Gastrocnemius medialis (tissue), 4 donors: ENCODE results near the gene ATG9A. TPM values are rescaled to one million over a fixed set of nuclear protein-coding genes. Genes with fewer than 3 reads are reported as not detected.
A peak's percentile ranks its signal among the peaks of the same experiment; 100 is the strongest.

Experiments
- ATAC-seq, 2 donors: fragments of 150-250 bp; one replicate each; pipeline ENCODE4 v1.9.1; 2016
- DNase-seq, 2 donors: peaks; one replicate each; pipeline ENCODE4 v3.0.0-alpha.2; 2019
- H3K27ac ChIP-seq, 4 donors: fragments of 200-600 bp; sonication (generic); 1 replicate in 1 of 4; 2 replicates in 3 of 4; pipeline ENCODE4 v1.5.1; 2016 to 2018; ENCODE audit warnings: mild to moderate bottlenecking in 2 of 4, moderate library complexity in 1 of 4
- H3K27me3 ChIP-seq, 3 donors: fragments of 200-600 bp; sonication (generic) in 2 of 3; 1 replicate in 1 of 3; 2 replicates in 2 of 3; pipeline versions ENCODE4 v1.5.1 to v1.6.0; 2016 to 2019; ENCODE audit warnings: mild to moderate bottlenecking in 1 of 3, moderate library complexity in 1 of 3
- H3K36me3 ChIP-seq, 2 donors: fragments of 200-600 bp; sonication (generic) in 1 of 2; one replicate each; pipeline ENCODE4 v1.5.1; 2017 to 2018
- H3K4me1 ChIP-seq, 2 donors: fragments of 200-600 bp; sonication (generic) in 1 of 2; one replicate each; pipeline ENCODE4 v1.5.1; 2016 to 2017; ENCODE audit warnings: mild to moderate bottlenecking in 2 of 2
- H3K4me3 ChIP-seq, 4 donors: fragments of 200-600 bp; sonication (generic) in 3 of 4; 1 replicate in 1 of 4; 2 replicates in 3 of 4; pipeline ENCODE4 v1.5.1; 2016 to 2019; ENCODE audit warnings: mild to moderate bottlenecking in 2 of 4
- H3K9me3 ChIP-seq, 3 donors: fragments of 200-600 bp; sonication (generic) in 2 of 3; 1 replicate in 1 of 3; 2 replicates in 2 of 3; pipeline ENCODE4 v1.5.1; 2016 to 2019
- POLR2A ChIP-seq, 2 donors: fragments of 450-650 bp; IDR thresholded peaks; one replicate each; pipeline ENCODE4 v1.6.1; 2017; ENCODE audit warnings: antibody characterized with exemption in 2 of 2, mild to moderate bottlenecking in 2 of 2, moderate library complexity in 2 of 2
- in situ Hi-C, 4 donors: fragments of 200-750 bp; cut with MboI; loops; one replicate each; pipeline versions ENCODE4 v1.15.0 to v1.8.0; 2017; ENCODE audit warnings: low sequenced_read_pairs in 4 of 4
- intact Hi-C: fragments of 100-400 bp; cut with DNase I; formaldehyde crosslinking; loops from one replicate; pipeline ENCODE4 v1.15.1; 2023; ENCODE audit warnings: low total_unique reads
- total RNA-seq, 4 donors: library from RNA; depleted of rRNA; stranded (reverse); fragments of >200 nt; gene quantifications; one replicate each; pipeline versions ENCODE4 v1.1.0 to v1.2.3, GENCODE V29; 2016
- TF ChIP-seq, protein P1 (sequence below), 5 experiments: fragments of 450-650 bp in 3 of 5; fragments of 200-600 bp in 2 of 5; sonication (generic) in 2 of 5; IDR thresholded peaks in 4 of 5; conservative IDR thresholded peaks in 1 of 5; 1 replicate in 4 of 5; 2 replicates in 1 of 5; pipeline ENCODE4 v1.5.1; 2016 to 2019; ENCODE audit warnings: antibody characterized with exemption in 5 of 5, mild to moderate bottlenecking in 3 of 5, moderate library complexity in 3 of 5

Gene ATG9A
- total RNA-seq, 4 donors from 2014 or later, result 111 to 208 (median 176) TPM

DNA sequence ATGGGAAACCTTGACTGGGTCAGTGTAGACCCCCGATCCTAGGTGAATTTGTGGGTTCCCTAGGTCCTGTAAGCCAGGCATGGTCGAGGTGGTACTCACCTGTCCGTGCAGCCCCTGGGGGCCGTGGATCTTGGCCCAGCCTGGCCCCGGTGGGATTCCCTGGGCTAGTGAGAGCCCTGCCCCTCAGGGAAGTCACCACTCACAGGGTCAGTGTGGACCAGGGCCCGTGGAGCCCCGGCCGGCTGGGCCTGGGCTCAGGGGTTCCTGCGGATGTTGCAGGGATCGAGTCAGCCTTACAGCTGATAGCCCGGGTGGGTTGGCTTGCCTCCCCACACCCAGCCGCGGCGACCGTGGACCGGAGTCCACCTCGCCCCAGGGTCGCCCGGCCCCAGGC, 528 bp downstream of the ATG9A start:
- no peaks in the 10 kb centered on the region for H3K9me3 ChIP-seq
- DNase-seq (peak in 1 of 2 donors; percentile 49), ATAC-seq (peak in 1 of 2 donors; percentile 12)
- in situ Hi-C loops (no loop called here), intact Hi-C loops (loop anchor here (1.0 to 5.0 kb wide), 7 partner anchors 10 to 268 kb away; partner anchors contain the start of genes DNAJB2, GLB1L, GMPPA and NHEJ1)
- TF ChIP-seq, protein P1, sequence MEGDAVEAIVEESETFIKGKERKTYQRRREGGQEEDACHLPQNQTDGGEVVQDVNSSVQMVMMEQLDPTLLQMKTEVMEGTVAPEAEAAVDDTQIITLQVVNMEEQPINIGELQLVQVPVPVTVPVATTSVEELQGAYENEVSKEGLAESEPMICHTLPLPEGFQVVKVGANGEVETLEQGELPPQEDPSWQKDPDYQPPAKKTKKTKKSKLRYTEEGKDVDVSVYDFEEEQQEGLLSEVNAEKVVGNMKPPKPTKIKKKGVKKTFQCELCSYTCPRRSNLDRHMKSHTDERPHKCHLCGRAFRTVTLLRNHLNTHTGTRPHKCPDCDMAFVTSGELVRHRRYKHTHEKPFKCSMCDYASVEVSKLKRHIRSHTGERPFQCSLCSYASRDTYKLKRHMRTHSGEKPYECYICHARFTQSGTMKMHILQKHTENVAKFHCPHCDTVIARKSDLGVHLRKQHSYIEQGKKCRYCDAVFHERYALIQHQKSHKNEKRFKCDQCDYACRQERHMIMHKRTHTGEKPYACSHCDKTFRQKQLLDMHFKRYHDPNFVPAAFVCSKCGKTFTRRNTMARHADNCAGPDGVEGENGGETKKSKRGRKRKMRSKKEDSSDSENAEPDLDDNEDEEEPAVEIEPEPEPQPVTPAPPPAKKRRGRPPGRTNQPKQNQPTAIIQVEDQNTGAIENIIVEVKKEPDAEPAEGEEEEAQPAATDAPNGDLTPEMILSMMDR (IDR thresholded peaks at IDR 0.05 in 4 of 5, conservative IDR thresholded peaks at IDR 0.05 in 1 of 5), result no peak
- TF ChIP-seq POLR2A (IDR thresholded peaks at IDR 0.05), result no peak
- H3K27ac ChIP-seq, result peak overlapping the region; percentile 85 to 99 (median 90)
- H3K27me3 ChIP-seq, result no peaks in the 10 kb centered on the region
- peaks cover 4 to 59% of the 10 kb centered on the region in 2 donors for H3K36me3 ChIP-seq
- H3K4me1 ChIP-seq, result peaks cover 22 to 27% of the 10 kb centered on the region in 2 donors
- H3K4me3 ChIP-seq, result peak overlapping the region; percentile 73 to 95 (median 90)

DNA sequence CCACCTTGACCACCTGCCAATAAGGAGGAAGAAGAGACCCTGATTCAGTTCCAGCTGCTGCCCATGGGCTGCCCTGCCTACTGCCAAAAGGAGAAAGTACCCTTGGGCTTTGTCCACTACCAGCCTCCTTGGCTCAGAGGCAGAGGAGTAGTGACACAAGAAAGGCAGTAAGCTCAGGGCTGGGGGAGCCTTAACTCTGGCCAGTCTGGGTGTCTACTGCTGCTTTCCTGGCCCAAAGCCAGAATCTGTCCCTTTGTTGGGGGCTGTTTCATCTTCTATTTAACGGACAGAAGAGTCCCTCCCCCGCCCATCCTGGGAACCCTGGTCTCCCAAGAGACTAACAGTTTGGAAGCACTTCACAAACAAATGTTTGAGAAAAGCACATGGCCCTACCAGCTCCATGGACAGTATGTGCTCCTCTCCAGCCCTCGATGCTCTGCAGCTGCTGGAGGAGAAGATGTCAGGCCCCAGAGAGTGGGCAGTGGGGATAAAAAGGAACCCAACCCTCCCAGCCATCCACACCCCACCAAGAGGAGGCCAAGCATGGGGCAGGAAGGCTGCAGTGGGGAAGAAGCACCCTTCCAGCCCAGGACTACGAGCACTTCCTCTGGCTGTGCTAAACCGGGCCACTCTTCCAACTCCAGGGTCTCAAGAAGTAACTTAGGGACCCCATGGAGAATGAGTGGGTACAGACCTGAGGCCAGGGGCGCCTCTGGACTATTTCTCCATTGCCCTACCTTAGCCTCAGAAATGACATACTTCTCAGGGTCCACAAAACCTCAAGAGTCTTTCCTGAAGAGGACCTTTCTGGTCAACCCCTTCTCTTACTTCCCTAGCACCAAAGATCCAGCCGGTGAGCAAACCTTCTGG, 1.2 kb downstream of the ATG9A start:
- Histone ChIP-seq H3K36me3 (peaks cover 9 to 59% of the 10 kb centered on the region in 2 donors), H3K27ac (peak overlapping the region; percentile 85 to 99 (median 90))

DNA sequence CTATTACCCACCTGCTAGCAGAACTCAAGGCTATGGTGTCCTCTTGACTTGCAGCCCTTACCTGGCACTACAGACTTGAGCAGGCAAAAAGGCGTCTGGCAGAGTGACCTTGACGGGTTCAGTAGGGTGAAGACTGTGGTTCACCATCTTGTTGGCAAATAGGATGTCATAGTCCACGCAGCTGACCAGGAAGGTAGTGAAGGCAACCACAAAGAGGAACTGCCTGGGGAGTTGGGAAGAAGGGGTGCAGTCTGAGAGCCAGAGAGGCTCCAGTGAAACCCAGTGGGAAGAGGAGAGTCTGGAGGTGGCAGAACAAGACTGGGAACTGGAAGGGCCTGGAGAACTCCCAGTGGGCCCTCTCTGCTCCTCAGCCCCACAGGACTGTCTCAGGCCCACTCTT, 4.1 kb downstream of the ATG9A start:
- no peaks in the 10 kb centered on the region for H3K27me3 ChIP-seq
- in situ Hi-C loops, result no loop called here
- H3K27ac ChIP-seq, result no peak overlapping the region
- peaks cover 14 to 18% of the 10 kb centered on the region in 2 donors for H3K4me1 ChIP-seq
- no peak for ATAC-seq
- peaks cover 9 to 73% of the 10 kb centered on the region in 2 donors for H3K36me3 ChIP-seq
- H3K4me3 ChIP-seq, result no peak overlapping the region
- no peak for DNase-seq
- no peaks in the 10 kb centered on the region for H3K9me3 ChIP-seq
- intact Hi-C loops, result loop anchor here (5.0 kb wide), 1 partner anchor 272 kb away; the partner anchor contains the start of gene GMPPA
- TF ChIP-seq, protein P1 (IDR thresholded peaks at IDR 0.05 in 4 of 5, conservative IDR thresholded peaks at IDR 0.05 in 1 of 5), result no peak
- TF ChIP-seq POLR2A (IDR thresholded peaks at IDR 0.05), result no peak

More for the DNA sequence above, 1.2 kb downstream of the ATG9A start:
- no peaks in the 10 kb centered on the region for H3K27me3 ChIP-seq
- in situ Hi-C loops (no loop called here), intact Hi-C loops (loop anchor here (5.0 kb wide), 1 partner anchor 269 kb away; the partner anchor contains the start of gene GMPPA)
- H3K4me1 ChIP-seq, result peaks cover 22 to 27% of the 10 kb centered on the region in 2 donors
- DNase-seq, result no peak
- no peaks in the 10 kb centered on the region for H3K9me3 ChIP-seq
- H3K4me3 ChIP-seq, result peak overlapping the region; percentile 73 to 95 (median 90)
- TF ChIP-seq POLR2A (IDR thresholded peaks at IDR 0.05), result no peak
- TF ChIP-seq, protein P1 (IDR thresholded peaks at IDR 0.05 in 4 of 5, conservative IDR thresholded peaks at IDR 0.05 in 1 of 5), result no peak
- no peak for ATAC-seq

DNA sequence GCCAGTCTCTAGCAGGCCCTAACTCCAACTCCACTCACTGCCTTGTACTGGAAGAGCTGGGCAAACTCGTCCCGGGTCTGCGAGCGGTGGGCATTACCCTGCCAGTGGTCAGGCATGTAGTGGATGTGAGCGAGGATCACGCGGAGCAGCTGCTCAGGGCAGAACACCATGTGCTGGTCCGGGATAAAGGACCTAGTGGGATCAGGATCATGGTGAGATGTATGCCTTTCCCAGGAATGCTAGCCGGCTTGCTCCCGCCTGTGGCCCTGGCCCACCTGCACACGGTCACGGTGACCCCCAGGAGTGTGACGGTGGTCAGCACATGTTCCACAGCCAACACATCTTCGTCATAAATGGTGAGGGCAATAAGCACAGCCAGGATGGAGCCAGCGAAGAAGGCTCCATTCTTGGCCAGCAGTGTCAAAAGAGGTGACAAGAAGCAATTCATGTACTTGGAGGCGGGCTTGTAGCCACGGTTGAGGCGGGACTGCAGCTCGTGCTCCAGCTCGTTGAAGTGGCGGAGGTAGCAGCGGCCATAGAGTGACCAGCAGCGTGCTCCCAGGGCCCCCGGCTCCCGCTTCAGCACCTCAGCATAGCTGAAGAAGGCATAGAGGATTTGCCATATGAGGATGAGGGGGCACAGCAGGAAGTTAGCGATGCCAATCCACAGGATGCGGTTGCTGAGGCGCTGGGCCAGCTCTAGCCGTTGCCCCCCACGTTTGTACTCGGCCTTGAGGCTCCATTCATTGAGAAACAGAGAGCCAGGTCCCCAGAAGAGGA, 5.4 kb downstream of the ATG9A start:
- Histone ChIP-seq H3K4me3 (no peak overlapping the region), H3K4me1 (peaks cover 24 to 26% of the 10 kb centered on the region in 2 donors), H3K9me3 (no peaks in the 10 kb centered on the region), H3K27me3 (no peaks in the 10 kb centered on the region), H3K36me3 (peaks cover 9 to 80% of the 10 kb centered on the region in 2 donors), H3K27ac (no peak overlapping the region)
- in situ Hi-C loops, result no loop called here
- no peak for TF ChIP-seq POLR2A (IDR thresholded peaks at IDR 0.05)
- TF ChIP-seq, protein P1 (IDR thresholded peaks at IDR 0.05 in 4 of 5, conservative IDR thresholded peaks at IDR 0.05 in 1 of 5), result no peak
- ATAC-seq, result no peak
- DNase-seq, result no peak
- intact Hi-C loops, result no loop called here
